NT2/D1 (cell line): ENCODE results near the gene RHOBTB1.

Experiments
- YY1 ChIP-seq: IDR thresholded peaks from 2 replicates; pipeline ENCODE4 v1.6.1; 2011; ENCODE audit not compliant: insufficient read length, insufficient read depth
- ZNF274 ChIP-seq: IDR thresholded peaks from 2 replicates; pipeline ENCODE4 v1.6.1; 2011; ENCODE audit warnings: mild to moderate bottlenecking, low read depth, low read length

DNA sequence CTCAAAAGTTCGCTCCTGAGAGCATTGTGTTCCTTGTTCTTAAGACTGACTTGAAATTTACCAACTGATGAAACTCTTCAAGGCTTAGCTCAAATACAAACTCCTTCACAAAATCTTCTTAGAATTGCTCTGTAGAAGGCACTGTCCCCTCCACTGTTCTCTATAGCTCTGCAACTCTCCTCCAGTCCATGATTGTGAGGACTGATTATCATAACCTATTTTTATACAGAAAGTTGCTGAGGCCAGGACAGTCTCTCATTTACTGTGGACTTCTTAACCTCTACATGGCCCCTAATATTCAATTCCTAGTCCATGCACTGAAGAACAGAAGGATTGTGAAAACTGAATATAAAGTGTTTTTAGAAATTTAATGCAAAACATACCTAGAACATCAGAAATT, 53.2 kb downstream of the RHOBTB1 start:
- TF ChIP-seq YY1 (no peak), ZNF274 (no peak)
